ENCODE data around the gene NCAPG2. TPM values are rescaled to one million over a fixed set of nuclear protein-coding genes. Genes with fewer than 3 reads are reported as not detected.

The NCAPG2 gene
- total RNA-seq, 1 experiment from 2014 or later: 67.3 TPM

- Mint-ChIP-seq H3K36me3 (ENCODE audit: insufficient read depth, unreplicated experiment) (no peaks in the 10 kb centered on the region), H3K4me3 (ENCODE audit: unreplicated experiment) (peak overlapping the region; percentile 49), H3K27me3 (ENCODE audit: insufficient read depth, unreplicated experiment) (peaks cover 2% of the 10 kb centered on the region), H3K27ac (ENCODE audit: unreplicated experiment) (no peak overlapping the region), H3K4me1 (ENCODE audit: low read depth, unreplicated experiment) (peaks cover 10% of the 10 kb centered on the region), H3K9me3 (ENCODE audit: unreplicated experiment) (no peaks in the 10 kb centered on the region)
- POLR2A ChIA-PET: no interaction called here
- no peaks in the 10 kb centered on the region for H3K27me3 ChIP-seq (replicated peaks; ENCODE audit: control insufficient read depth, insufficient read depth, low read length)
- no TSS peak for BruUV-seq (replicated peaks)
- H3K9me3 ChIP-seq: peaks cover 16% of the 10 kb centered on the region
- TF ChIP-seq, protein P1, sequence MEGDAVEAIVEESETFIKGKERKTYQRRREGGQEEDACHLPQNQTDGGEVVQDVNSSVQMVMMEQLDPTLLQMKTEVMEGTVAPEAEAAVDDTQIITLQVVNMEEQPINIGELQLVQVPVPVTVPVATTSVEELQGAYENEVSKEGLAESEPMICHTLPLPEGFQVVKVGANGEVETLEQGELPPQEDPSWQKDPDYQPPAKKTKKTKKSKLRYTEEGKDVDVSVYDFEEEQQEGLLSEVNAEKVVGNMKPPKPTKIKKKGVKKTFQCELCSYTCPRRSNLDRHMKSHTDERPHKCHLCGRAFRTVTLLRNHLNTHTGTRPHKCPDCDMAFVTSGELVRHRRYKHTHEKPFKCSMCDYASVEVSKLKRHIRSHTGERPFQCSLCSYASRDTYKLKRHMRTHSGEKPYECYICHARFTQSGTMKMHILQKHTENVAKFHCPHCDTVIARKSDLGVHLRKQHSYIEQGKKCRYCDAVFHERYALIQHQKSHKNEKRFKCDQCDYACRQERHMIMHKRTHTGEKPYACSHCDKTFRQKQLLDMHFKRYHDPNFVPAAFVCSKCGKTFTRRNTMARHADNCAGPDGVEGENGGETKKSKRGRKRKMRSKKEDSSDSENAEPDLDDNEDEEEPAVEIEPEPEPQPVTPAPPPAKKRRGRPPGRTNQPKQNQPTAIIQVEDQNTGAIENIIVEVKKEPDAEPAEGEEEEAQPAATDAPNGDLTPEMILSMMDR (IDR thresholded peaks at IDR 0.05; ENCODE audit: insufficient read depth in 1 of 2, low read depth in 1 of 2, low read length in 1 of 2, severe bottlenecking in 1 of 2, unreplicated experiment in 1 of 2): no peak
- no peak for DNase-seq
- intact Hi-C loops (cut with micrococcal nuclease; ENCODE audit: unreplicated experiment): loop anchor here (5.0 to 10.0 kb wide), 2 partner anchors 64 to 157 kb away; no protein-coding TSS in a partner anchor
- no peaks in the 10 kb centered on the region for H3K36me3 ChIP-seq (ENCODE audit: control insufficient read depth, insufficient read depth, low read length)
- CTCF ChIA-PET: no interaction called here
- H3K4me1 ChIP-seq: peaks cover 21% of the 10 kb centered on the region
- no peak overlapping the region for H3K4me3 ChIP-seq (ENCODE audit: low read depth, low read length)
Measured at GRCh38 chr7:158588878-158589442, 115.6 kb downstream of the NCAPG2 start.

GRCh38 chr7:158588085-158588877 lies 116.3 kb downstream of the NCAPG2 start:
- H3K36me3 ChIP-seq (ENCODE audit: control insufficient read depth, insufficient read depth, low read length): no peaks in the 10 kb centered on the region; the same call in 1 of the 2 replicates
- H3K4me1 ChIP-seq: peaks cover 21% of the 10 kb centered on the region
- intact Hi-C loops (cut with micrococcal nuclease; ENCODE audit: unreplicated experiment): loop anchor here (5.0 to 10.0 kb wide), 2 partner anchors 63 to 156 kb away; no protein-coding TSS in a partner anchor
- Mint-ChIP-seq H3K4me1 (ENCODE audit: low read depth, unreplicated experiment) (peaks cover 10% of the 10 kb centered on the region), H3K9me3 (ENCODE audit: unreplicated experiment) (no peaks in the 10 kb centered on the region), H3K27me3 (ENCODE audit: insufficient read depth, unreplicated experiment) (peaks cover 2% of the 10 kb centered on the region), H3K36me3 (ENCODE audit: insufficient read depth, unreplicated experiment) (no peaks in the 10 kb centered on the region), H3K27ac (ENCODE audit: unreplicated experiment) (no peak overlapping the region), H3K4me3 (ENCODE audit: unreplicated experiment) (peak overlapping the region; percentile 49)
- peaks cover 9% of the 10 kb centered on the region for H3K9me3 ChIP-seq
- H3K4me3 ChIP-seq (ENCODE audit: low read depth, low read length): no peak overlapping the region
- no peak for DNase-seq
- no peaks in the 10 kb centered on the region for H3K27me3 ChIP-seq (replicated peaks; ENCODE audit: control insufficient read depth, insufficient read depth, low read length)
- BruUV-seq (replicated peaks): no TSS peak
- TF ChIP-seq, protein P1 (IDR thresholded peaks at IDR 0.05; ENCODE audit: insufficient read depth in 1 of 2, low read depth in 1 of 2, low read length in 1 of 2, severe bottlenecking in 1 of 2, unreplicated experiment in 1 of 2): no peak
- ChIA-PET CTCF (no interaction called here), POLR2A (no interaction called here)

- no peaks in the 10 kb centered on the region; the same call in 1 of the 2 replicates for H3K36me3 ChIP-seq (ENCODE audit: control insufficient read depth, insufficient read depth, low read length)
- H3K27ac Mint-ChIP-seq (ENCODE audit: unreplicated experiment): no peak within 1 kb of the TSS
- DNase-seq: peak in 1 of 2 experiments; percentile 70
- no peaks in the 10 kb centered on the region for H3K27me3 ChIP-seq (replicated peaks; ENCODE audit: control insufficient read depth, insufficient read depth, low read length)
- no peaks in the 10 kb centered on the region for H3K36me3 Mint-ChIP-seq (ENCODE audit: insufficient read depth, unreplicated experiment)
- peak within 1 kb of the TSS; percentile 72 for H3K4me3 Mint-ChIP-seq (ENCODE audit: unreplicated experiment)
- BruUV-seq (replicated peaks): no TSS peak
- peaks cover 2% of the 10 kb centered on the region; the same call in 1 of the 2 replicates for H3K9me3 ChIP-seq
- ChIA-PET POLR2A (no interaction called here), CTCF (no interaction called here)
- H3K27me3 Mint-ChIP-seq (ENCODE audit: insufficient read depth, unreplicated experiment): peaks cover 2% of the 10 kb centered on the region
- no peaks in the 10 kb centered on the region for H3K9me3 Mint-ChIP-seq (ENCODE audit: unreplicated experiment)
- H3K4me1 ChIP-seq: peaks cover 21% of the 10 kb centered on the region
- peak within 1 kb of the TSS; percentile 50 for H3K4me3 ChIP-seq (ENCODE audit: low read depth, low read length)
- TF ChIP-seq, protein P1 (IDR thresholded peaks at IDR 0.05; ENCODE audit: insufficient read depth in 1 of 2, low read depth in 1 of 2, low read length in 1 of 2, severe bottlenecking in 1 of 2, unreplicated experiment in 1 of 2): no peak
- peaks cover 10% of the 10 kb centered on the region for H3K4me1 Mint-ChIP-seq (ENCODE audit: low read depth, unreplicated experiment)
- intact Hi-C loops (cut with micrococcal nuclease; ENCODE audit: unreplicated experiment): loop anchor here (5.0 to 10.0 kb wide), 2 partner anchors 63 to 155 kb away; no protein-coding TSS in a partner anchor
Measured at GRCh38 chr7:158587162-158588084, 117.2 kb downstream of the NCAPG2 start, which contains the start of gene PTPRN2. TSS of gene PTPRN2 (minus strand) at chr7:158587823.

Data from Caco-2 (cell line).